Muscle of back (tissue), 13 donors: ENCODE data around the gene AWAT2. TPM values are rescaled to one million over a fixed set of nuclear protein-coding genes. Genes with fewer than 3 reads are reported as not detected.

Experiments
- DNase-seq, 3 donors: peaks; one replicate each; pipeline versions ENCODE4 v3.0.0 to v3.0.0-alpha.2; 2013
- long read RNA-seq, 9 donors: transcript quantifications; one replicate each; lab custom pipeline, GENCODE V29; 2026
- polyA plus RNA-seq, 10 donors: library from polyadenylated mRNA; unstranded; fragments of 120-200 nt; gene quantifications; one replicate each; pipeline ENCODE4 v1.2.1, GENCODE V29; 2013; ENCODE audit not compliant: insufficient read length in 10 of 10

Gene AWAT2, protein sequence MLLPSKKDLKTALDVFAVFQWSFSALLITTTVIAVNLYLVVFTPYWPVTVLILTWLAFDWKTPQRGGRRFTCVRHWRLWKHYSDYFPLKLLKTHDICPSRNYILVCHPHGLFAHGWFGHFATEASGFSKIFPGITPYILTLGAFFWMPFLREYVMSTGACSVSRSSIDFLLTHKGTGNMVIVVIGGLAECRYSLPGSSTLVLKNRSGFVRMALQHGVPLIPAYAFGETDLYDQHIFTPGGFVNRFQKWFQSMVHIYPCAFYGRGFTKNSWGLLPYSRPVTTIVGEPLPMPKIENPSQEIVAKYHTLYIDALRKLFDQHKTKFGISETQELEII
- polyA plus RNA-seq, result under 1 TPM in 1 of 10 donors, not detected in 9; 0.07 TPM
- long read RNA-seq, donor 1, result 0 reads
- long read RNA-seq, donor 2, result 0 reads
- long read RNA-seq, donor 3, result 0 reads
- long read RNA-seq, donor 4, result 0 reads
- long read RNA-seq, donor 5, result 0 reads
- long read RNA-seq, donor 6, result 0 reads
- long read RNA-seq, donor 7, result 0 reads
- long read RNA-seq, donor 8, result 0 reads
- long read RNA-seq, donor 9, result 0 reads

DNA sequence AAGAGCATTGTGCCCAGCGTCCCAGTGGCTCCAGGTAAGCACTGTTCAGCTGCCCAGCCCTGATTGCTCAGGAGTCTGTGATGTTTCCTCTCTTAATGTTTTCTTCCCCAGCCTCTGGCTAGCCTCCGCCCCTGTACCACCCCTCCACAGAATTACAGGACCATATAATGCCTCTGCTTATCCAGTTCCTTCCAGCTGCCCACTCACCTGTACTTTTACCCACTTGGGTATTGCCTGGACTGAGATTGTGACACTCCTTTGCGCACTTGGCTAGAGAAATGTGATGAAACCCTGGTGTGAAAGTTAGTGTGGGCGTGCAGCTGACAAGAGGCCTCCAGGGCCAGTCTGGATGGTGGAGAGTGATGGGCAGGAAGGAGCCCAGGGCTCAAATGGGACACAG lies at the start of gene AWAT2:
AWAT2 (minus strand) TSS at position 14 of the 400 bp plus-strand sequence; CDS start at position 8, 6 bp downstream.
- DNase-seq, result no peak

DNA sequence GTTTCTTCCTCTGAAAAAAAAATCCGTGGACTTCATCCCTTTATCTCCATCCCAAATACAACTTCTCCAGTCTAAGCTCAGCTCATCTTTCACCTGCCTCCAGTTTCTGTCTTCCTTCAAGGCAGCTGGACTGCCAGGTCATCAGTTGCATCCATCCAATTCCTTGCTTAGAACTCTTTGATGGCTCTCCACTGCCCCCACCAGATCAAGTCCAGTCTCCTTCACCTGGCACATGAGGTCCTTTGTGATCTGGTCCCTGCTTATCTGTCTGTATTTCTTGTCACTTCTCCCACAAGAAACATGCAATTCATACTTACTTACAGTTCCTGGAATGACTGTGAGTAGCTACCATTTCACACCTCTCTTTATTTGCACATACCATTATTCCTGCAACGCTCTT lies 46.3 kb upstream of the AWAT2 start:
- DNase-seq, result peak in 1 of 3 donors; percentile 32

DNA sequence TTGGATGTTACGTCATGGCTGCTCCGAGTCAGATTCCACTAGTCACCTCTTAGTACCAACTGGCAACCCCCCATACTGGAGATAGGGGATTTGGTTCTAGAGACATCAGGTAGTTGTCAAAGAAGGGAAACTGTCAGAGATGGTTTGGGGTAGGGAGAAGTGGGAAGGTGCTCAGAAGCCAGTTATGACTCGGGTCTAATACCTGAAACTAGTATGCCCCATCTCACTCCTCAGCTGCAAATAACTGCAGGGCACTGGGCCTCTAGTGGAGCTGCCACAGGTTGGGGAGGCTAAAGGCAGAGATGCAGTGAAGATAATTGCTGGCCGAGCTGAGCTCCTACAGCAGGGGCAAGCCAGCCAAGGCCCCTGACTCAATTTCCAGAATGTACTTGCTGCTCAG lies 42.5 kb upstream of the AWAT2 start:
- no peak for DNase-seq

DNA sequence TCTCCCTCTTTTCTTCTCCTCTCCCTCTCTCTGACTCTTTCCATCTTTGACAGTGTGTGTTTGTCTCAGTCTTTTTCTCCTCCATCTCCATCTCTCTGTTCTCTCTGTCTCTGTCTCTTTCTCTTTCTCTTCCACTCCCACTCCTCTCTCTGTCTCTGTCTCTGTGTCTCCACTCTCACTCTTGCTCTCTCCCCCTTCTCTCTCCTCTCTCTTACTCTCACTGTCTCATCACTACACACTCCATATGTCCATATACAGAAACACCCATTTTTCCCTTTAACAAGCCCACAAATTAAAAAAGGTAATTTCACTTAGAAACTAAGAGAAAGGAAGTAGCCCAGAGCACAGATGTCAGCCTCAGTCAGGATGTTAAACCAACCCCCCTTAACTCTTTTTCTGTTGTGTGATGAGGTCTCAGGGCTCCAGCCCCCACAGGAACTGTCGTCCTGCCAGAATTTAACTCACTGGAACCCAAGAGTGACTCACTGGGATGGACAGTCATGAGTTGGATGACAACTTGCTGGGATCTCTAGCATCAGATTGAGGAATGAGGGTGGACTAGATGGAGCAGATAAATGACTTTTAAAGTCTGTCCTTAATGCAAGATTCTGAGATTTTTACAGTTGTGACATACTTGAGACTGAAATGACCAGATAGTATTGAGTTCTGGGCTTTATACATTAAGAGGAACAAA lies 40.0 kb upstream of the AWAT2 start:
- peak in 1 of 3 donors; percentile 56 for DNase-seq

DNA sequence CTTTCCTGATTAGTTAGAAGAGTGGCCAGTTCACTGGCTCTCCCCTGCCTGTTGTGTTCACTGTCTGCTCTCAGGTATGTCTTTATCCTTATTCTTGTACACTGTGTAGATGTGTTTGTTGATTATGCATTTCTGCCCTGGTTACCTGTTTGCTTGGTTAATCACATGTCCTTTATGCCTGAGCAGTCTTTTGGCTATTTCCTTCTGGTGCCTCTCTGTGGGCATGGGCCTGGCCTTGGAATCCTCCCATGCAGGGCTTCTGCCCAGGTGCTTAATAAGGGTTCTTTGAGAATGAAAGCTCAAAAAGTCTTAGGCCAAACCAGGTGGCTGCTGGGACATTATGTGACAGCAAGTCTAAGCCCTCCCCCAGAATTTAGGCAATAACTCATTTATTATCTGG lies 39.0 kb upstream of the AWAT2 start:
- no peak for DNase-seq

DNA sequence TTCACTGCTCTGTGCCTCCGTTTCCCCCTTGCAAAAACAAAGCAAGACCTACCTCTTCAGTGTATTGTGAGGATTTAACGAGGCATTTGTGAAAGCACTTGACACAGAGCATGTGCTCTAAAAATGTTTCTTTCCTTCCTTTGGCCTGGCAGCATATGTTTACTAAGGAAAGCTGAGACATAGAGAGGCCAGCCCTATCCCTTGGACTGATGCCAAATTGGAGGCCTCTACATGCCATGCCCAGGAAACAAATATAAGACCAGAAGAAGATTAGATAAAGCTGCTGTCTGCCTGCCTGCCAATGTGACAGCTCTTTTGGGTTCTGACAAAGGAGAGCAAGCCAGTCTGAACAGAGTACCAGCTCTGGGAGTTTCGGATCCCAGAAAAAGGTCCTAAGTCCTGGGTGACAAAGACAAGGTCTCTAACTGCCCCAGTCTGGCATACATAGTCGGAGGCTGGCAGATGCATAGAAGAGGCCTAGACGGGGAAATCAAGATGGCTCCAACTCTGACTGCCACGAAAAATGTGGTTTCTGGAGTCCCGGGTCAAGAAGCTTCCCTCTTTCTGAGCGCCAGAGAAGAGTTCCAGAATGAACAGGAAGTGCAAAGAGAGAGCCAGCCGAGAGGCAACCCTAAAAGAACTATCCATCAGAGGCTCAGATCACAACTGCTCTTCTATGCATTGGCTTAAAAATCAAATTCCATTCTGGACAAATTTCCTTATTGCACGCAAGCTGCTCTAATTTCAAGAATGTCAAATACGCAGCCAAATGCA lies 38.3 kb upstream of the AWAT2 start:
- DNase-seq, result peak in 2 of 3 donors; percentile 22 to 24

DNA sequence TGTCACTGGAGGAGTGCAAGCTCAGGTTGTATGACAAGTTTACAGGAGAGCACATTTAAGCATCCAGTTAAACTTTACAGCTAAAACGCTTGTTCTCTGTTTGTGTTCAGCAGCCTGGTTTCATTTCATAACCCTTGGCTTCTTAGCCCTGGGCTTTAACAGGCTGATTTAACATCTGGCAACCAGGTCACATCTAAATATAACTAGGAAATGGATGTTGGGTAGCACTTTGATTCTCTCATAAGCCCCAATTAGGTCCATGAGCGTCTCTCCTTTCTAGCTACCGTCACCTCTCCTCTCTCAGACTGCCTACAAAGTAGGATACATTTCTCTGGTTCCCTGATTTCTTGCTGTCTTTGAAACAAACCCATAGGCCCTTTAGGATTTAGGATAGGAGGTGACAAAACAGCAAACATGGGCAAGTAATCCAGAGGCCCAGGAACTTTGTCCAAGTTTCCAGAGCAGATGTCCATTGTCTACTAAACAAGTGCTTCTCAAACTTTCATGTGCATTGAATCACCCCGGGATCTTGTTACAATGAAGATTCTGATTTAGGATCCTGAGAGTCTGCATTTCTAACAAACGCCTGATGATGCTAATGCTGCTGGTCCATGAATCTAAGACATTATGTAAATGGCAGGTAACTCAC lies 35.0 kb upstream of the AWAT2 start:
- DNase-seq, result peak in 1 of 3 donors; percentile 28

DNA sequence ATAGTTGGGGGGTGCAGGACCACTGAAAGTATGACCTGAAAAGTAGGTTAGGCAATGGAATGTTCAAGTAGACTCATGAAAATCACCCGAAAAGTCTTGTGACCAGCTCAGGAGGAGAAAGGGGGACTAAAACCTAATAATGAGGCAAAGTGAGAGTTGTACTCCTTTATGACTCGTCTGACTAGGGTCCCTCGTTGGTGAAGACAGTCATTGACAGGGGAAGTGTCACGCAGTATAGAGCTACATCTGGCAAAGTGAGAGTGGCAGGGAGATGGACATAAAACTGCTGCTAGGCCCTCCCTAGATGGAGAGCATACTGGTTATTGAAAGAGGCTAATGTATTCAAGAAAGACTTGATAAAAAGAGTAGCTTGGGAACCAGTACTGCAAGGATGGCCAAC lies 33.0 kb upstream of the AWAT2 start:
- DNase-seq, result no peak

DNA sequence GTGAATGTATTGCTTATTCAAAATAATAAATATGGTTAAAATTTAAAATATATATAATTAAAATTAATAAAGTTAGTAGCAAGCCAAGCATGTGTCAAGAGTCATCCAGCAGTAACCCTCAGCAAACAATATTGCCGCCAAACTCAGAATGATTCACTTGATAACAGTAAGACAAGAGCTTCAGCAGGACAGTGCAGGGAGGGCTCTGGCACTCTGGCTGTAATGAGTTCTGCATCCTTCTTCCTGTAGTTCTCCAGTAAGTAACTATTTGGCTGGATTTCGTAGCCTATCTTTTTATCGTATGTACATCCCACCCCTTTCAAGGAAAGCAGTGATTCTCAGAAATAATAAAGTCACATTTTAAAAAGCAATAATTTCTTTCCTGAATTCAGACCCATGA lies 30.1 kb upstream of the AWAT2 start:
- DNase-seq, result no peak

DNA sequence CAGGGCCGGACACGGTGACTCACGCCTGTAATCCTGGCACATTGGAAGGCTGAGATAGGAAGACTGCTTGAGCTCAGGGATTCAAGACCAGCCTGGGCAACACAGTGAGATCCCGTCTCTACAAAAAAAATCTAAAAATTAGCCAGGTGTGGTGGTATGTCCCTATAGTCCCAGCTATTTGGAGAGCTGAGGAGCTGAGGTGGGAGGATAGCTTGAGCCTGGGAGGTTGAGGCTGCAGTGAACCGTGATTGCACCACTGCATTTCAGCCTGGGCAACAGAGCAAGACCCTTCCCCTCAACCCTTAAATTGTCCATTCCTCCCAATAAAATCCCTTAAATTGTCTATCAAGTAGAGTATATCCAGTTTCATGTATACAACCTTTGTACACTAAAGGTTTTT lies 29.6 kb upstream of the AWAT2 start:
- no peak for DNase-seq

DNA sequence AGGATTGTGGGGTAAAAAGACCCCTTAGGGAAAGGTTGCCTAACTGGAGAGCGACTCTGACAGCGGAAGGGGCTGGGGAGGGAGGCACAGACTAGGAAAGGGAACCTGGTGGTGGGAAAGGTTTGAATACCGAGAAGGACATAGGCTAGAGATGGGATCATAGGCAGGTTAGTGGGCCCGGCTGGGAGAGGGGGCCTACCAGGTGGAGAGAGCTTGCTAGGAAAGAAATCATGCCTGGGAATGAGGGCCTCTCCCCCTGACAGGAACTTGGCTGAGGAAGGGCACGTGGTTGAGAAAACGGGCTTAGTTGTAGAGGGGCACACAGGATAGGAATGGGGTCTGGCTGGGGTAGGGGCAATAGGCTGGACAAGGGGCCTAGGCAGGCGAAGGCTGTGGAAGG lies 16.9 kb upstream of the AWAT2 start:
- no peak for DNase-seq

DNA sequence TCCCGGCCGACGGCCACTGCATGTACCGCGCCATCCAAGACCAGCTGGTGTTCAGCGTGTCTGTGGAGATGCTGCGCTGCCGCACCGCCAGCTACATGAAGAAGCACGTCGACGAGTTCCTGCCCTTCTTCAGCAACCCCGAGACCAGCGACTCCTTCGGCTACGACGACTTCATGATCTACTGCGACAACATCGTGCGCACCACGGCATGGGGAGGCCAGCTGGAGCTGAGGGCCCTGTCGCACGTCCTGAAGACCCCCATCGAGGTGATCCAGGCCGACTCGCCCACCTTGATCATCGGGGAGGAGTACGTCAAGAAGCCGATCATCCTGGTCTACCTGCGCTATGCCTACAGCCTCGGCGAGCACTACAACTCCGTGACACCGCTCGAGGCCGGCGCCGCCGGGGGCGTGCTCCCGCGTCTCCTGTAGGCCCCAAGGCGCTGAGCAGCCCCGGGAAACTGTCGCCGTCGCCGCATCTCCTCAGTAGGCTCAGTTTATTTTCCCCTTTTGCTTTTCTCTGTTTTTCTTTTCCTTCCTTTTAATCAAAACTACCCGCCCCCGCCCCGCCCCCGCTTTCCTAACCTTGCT lies 13.3 kb upstream of the AWAT2 start:
- no peak for DNase-seq

DNA sequence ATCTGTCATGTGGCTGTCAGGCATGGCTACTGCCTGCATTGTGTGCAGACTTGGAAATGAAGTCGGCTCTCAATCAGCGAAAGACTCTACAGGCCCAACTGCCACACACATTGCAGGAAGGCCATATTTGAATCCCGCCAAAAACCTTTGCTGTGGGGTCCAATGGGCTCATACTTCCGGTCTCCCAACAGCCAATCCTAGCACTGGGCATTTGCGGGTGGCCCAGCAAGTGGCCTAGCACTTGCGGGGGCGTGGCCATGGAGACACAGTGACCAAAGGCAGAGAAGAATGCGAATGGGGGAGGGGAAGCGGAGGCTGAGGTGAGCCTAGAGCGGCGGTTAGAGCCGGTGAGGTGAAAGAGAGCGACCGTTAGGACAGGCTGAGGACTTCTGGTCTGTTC lies 12.3 kb upstream of the AWAT2 start, which contains the start of gene OTUD6A:
OTUD6A (plus strand) TSS at position 382 of the 400 bp plus-strand sequence. CDS start 68 bp downstream, outside the sequence.
- no peak for DNase-seq

DNA sequence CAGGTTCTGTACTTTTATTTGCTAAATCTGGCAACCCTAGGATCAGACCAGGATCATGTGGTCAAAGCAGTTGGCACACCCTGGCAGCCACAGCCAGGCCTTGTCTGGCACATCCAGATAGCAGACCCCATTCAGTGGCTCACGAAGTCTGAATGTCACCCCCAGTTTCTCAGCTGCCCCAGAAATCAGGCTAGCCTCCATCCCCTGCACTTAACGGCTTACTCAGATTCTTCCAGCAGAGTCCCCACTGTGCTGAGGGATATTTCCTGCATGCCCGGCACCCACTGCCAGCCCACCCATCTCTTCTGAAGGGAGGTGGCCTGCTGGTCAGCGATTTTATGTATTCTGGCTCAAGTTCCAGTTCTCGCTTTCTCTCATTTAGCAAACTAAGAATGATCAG lies 4.7 kb upstream of the AWAT2 start:
- no peak for DNase-seq

DNA sequence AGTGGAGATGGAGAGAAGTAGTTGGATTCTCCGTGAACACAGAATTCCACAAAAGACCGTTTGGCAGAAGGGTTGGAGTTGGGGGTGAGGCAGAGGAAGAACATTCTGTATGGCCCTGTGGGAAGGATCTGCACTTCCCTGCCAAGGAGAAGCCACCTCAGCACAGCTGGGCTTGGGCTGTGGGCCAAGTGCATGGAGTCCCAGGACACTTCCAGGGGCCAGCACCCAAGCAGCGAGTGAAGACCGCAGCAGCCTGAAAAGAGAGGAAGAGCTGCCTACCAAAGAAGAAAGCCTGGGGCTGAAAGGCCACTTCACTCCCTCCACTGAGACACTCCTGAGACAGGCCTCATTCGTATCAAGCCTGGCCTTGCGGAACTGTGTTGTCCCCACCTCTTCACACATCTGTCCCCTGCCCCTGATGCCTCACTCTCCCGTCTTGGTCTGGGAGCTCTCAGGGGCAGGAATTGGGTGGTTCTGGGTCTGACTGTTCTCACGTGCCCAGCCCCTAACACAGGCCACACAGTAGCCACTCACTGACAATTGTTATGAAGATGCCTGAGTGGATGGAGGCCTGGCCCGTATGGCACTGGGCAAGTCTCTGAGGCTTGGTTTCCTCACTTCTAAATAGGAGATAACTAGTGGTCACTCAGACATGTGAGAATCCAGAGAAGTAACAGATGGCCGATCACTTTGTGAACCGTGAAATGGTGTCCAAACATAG lies 3.3 kb upstream of the AWAT2 start:
- DNase-seq, result no peak

DNA sequence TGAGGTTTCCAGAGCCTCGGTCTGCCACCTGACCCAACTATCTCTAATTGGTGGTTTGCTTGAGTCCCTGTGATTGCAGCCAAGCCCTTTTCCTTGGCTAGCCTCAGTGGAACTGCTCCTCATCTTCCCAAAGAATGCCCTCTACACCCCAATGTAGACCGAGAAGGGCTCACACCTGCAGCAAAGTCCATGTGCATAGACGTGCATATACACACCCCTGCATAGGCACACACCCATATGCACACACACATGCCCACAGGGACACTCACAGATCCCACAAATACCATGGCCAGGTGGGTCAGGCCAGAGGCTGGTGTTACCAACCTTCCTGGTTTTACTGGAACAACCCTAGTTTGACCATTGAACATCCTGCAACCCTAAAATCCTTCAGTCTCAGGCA lies 332 bp downstream of the AWAT2 start:
- no peak for DNase-seq

DNA sequence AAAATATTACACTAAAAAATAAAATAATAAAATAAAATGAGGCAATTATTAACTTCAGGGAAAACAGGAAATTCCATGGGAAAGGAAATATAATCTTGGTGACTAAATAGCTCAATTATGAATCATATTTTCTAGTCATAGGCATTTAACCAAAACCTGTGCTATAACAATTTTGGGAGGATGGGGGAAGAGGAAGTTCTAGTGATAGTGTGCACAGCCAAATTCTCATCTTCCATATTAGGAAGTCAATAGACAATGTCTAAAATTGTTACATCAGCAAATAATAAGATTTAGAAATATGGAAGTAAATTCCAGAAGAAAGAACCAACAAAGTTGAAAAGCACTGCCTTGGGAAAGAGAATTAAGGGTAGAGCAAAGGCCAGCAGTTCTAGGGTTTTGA lies 2.8 kb downstream of the AWAT2 start:
- DNase-seq, result peak in 1 of 3 donors; percentile 47

DNA sequence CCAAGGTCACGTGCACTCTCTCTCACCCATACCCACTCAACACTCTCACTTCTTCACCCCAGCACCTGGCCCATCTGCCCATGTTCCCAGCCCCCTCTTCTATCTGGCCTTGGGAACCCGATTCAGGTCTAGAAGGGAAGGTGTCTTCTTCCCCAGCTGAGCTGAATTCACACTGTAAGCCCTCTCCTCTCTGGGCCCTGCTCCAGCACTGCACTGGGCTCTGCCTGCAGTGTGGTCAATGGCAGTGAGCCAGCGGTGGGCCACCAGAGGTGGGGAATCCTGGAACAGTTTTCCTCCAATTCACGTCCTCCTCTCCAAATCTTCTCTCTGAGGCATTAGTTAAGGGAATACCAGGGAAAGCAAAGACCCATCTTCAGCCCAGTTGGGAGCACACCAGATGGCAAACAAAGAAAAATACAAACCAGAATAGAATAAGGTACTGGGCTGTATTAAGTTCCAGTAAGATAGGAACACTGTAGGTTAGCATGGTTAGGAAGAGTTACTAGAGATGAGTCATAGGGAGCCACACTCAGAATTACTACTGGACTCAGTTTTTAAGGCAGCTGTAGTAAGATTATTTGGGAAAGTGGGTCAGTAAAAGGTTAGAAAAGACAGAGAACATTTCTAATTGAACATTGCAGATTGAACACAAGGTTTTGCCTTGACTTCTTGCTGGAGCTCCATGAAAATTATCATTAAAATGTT lies 5.0 kb downstream of the AWAT2 start:
- DNase-seq, result no peak

DNA sequence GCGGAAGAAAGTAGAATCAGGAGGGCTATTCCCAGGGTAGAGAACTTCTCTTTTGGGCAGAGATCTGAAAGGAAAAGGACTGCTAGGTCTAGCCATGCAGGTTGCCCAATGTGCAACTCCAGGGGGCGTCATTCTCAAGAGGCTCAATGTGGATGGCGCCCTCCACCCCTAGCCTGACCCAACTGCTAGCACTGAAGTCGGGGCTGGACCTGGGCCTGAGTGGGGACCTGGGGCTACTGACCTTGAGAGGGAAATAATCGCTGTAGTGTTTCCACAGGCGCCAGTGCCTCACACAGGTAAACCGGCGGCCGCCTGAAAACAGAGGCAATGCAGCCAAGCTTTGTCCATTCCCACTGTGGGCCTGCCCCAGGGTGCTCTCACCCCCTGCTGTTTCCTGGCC lies 6.1 kb downstream of the AWAT2 start:
- no peak for DNase-seq
